GM18873 (cell line): ENCODE measurements around the gene EPHB2.

Experiments
- ATAC-seq: cut with Tn5 transposase; IDR thresholded peaks from one replicate; pipeline ENCODE4 v1.9.1; 2021; ENCODE audit warnings: mild to moderate bottlenecking, moderate library complexity, moderate number of reproducible peaks; ENCODE audit not compliant: unreplicated experiment, low FRiP score

Gene EPHB2

DNA sequence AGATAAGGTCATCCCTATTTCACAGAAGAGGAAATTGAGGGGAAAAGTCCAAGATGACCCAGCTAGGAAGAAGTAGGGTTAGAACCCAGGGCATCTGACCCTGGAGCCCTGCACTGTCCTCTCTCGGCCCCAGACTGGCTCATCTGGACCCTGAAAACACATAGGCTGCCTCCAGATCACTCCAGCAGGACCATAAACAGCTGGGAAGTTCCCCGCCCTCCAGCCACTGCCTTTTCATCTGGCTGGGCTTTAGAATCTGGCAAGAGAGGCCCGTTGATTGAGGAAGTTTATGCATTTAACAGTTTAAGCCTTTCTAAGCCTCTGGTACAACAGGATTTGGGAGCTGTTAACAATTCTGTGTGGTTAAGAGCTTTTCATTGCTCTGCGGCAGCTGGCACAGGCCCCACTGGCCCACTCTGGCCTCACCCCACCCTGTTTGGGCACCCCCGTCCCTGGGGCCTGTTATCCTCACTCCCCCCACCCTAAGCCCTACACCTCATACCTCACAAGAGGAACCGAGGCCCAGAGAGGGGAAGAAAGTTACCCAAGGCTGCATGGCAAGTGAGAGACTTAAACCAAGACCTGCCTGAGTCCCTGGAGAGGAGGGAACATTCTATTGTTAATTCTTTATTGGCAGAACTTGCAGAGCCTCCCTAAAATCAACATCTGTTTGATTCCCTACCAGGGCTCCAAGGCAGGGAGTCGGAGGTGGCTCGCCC, 84.2 kb downstream of the EPHB2 start:
- no peak for ATAC-seq

GRCh38 chr1:22795366-22795714, 84.7 kb downstream of the EPHB2 start:
- no peak for ATAC-seq

GRCh38 chr1:22796642-22797041, 86.0 kb downstream of the EPHB2 start:
- no peak for ATAC-seq

DNA sequence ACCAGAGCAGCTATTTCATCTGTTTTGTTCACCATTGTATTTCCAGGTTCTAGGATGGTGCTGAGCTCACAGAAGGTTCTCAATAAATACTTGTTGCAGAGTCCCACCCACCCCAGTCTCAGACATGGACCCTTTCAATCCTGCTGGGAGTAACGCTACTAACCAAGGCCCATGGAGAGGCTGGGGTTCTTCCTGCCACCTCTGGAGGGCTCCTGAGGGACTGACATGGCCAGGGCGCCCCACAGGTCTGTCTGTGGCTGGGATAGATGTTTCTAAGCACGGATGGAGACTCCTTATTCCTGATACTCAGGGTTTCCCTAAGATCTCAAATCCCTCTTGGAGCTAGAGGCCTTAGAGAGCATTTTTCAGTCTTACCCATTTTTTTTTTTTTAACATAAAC, 87.4 kb downstream of the EPHB2 start:
- no peak for ATAC-seq

GRCh38 chr1:22799971-22800370, 89.3 kb downstream of the EPHB2 start:
- no peak for ATAC-seq

GRCh38 chr1:22800629-22801028, 90.0 kb downstream of the EPHB2 start:
- no peak for ATAC-seq

GRCh38 chr1:22801347-22801746, 90.7 kb downstream of the EPHB2 start:
- no peak for ATAC-seq

DNA sequence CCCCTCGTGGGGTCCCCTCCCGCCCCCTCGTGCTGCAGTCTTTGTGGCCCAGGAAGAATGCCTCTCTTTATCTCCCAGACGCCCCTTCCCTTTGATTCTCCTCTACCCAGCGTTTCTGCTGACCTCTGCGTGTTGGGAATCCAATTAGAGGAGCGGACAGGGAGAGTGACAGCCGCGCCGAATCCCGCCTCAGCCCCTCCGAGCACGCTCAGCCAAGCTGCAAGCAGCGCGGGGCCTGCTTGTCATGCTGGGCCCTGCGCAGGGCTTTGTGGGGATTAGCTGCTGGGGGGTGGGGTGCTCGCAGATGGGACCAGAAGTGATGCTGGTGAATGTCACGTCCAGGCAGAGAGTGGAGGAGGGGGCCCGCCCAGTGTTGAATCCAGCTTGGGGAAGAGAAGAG, 91.1 kb downstream of the EPHB2 start:
- ATAC-seq, result no peak

GRCh38 chr1:22803833-22804232, 93.2 kb downstream of the EPHB2 start:
- ATAC-seq, result no peak

- ATAC-seq, result no peak
Measured at GRCh38 chr1:22804406-22804805, 93.8 kb downstream of the EPHB2 start.

GRCh38 chr1:22804969-22805671, 94.5 kb downstream of the EPHB2 start:
- ATAC-seq, result no peak

DNA sequence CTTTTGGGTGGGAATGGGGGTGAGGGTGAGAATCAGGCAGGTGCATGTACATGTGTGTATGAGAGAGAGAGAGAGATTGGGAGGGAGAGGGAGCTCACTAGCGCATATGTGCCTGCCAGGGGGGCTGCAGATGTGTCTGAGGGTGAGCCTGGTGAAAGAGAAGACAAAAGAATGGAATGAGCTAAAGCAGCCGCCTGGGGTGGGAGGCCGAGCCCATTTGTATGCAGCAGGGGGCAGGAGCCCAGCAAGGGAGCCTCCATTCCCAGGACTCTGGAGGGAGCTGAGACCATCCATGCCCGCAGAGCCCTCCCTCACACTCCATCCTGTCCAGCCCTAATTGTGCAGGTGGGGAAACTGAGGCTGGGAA, 95.0 kb downstream of the EPHB2 start:
- no peak for ATAC-seq

- ATAC-seq, result no peak
Measured at GRCh38 chr1:22806584-22806983, 95.9 kb downstream of the EPHB2 start.

DNA sequence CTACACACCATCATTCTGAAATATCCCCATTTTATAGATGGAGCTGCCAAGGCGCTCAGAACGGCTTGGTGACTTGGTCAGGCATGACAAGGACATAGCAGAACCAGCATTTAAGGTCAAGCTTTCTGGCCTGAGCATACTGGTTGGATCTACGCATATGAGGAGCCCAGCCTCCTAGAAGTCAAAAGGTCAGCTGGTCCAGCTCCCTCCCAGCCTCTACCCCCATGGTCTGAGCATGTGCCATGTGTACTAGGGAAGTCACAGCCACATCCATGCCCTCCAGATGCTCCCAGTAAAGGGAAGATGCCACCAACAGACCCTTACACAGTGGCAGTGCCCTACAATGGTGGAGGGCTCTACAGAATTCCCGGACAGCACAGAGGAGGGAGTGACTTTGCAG, 96.7 kb downstream of the EPHB2 start:
- ATAC-seq, result no peak

- ATAC-seq, result no peak
Measured at GRCh38 chr1:22808186-22808675, 97.6 kb downstream of the EPHB2 start.

DNA sequence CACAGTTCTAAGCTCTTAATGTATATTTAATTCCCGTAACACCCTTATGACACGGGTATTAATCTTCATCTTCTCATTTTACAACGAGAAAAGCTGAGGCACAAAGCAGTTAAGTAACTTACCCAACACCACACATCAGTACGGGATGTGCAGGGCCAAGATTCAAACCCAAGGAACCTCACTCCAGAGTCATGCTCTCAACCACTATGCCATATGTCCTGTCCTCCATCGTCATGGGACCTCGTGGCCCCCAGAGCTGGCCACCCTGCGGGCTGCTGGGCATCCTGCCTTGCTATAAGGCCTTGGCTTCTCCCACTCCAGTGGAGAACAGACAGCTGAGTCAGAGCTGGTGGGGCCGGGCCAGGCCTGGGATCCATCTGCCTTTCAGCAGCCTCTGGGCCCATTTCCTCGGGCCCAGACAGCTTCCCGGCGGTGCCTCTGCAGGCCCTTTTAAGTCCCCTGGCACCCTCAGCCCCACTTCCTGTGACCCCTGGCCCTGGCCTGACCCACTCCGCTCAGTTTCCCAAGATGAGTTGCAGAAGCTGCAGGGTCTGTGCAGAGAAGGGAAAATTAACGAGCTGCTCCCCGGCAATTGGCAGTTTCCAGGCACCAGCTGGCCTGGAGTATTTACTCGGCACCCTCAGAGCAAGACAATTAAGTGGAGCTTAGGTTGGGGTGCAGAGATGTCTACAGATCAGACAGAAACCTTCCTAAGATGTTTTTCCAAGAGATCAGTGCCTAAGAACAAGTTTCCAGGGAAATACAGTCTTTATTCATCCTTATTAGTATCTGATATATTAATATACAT, 98.2 kb downstream of the EPHB2 start:
- ATAC-seq, result no peak

GRCh38 chr1:22809783-22810182, 99.1 kb downstream of the EPHB2 start:
- ATAC-seq, result no peak

- ATAC-seq, result no peak
Measured at GRCh38 chr1:22810378-22810777, 99.7 kb downstream of the EPHB2 start.

GRCh38 chr1:22812092-22812880, 101.6 kb downstream of the EPHB2 start:
- ATAC-seq, result no peak

DNA sequence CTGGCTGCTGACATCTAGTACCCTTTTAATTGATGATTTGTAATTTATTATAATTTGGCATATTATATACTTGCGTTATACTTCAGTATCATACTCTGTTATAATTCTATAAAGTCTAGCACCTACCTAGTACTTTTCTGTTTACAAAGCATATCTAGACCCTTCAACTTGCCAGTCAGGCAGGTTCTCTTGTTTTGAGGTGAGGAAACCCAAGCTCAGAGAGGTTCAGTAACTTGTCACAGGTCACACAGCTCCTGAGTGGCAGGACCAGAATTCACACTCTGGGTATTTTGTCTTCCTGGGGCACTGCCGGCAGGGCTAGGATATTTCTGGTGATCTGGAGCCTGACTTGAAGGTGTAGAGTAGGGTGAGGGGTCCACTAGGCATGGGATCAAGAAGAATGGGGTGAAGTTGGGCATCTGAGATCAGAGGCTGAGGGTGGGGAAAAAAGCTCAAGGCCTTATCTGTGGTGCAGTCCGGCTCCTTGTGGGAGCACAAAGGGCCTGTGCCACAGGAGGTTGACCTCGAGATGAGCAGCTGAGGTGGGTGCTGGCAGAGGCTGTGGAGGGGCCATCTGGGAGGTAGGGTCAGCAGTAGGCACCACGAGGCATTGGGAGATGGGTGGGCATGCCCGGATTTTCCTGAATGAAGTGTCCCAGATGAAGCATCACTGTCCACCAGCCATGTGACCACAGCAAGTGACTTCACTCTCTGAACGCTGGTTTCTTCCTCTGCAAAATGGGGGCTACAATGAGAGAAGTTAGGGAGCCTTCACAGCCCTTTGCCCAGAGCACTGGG, 102.6 kb downstream of the EPHB2 start:
- ATAC-seq, result no peak
